Skeletal muscle tissue (tissue), 4 donors: ENCODE data around the gene EFCAB12. TPM values are rescaled to one million over a fixed set of nuclear protein-coding genes. Genes with fewer than 3 reads are reported as not detected.
"Not testable (repeated sequence)": the region's sequence is repeated elsewhere in the genome, so short reads cannot be mapped to it uniquely, and the experiment has no call there.

Experiments
- H3K27ac ChIP-seq: one replicate; pipeline ENCODE4 v1.7.0; 2013; ENCODE audit warnings: mild to moderate bottlenecking, low read depth, low read length, inconsistent platforms
- H3K27me3 ChIP-seq, 3 donors: one replicate each; pipeline ENCODE4 v1.7.0; 2013; ENCODE audit warnings: low read length in 3 of 3; ENCODE audit not compliant: control insufficient read depth in 3 of 3, insufficient read depth in 3 of 3
- H3K36me3 ChIP-seq, 3 donors: one replicate each; pipeline ENCODE4 v1.7.0; 2013; ENCODE audit warnings: low read length in 3 of 3; ENCODE audit not compliant: control insufficient read depth in 3 of 3, insufficient read depth in 3 of 3
- H3K4me1 ChIP-seq, 3 donors: one replicate each; pipeline ENCODE4 v1.7.0; 2013; ENCODE audit warnings: low read length in 3 of 3, mild to moderate bottlenecking in 3 of 3; ENCODE audit not compliant: control insufficient read depth in 3 of 3, insufficient read depth in 3 of 3
- H3K4me3 ChIP-seq, 3 donors: one replicate each; pipeline ENCODE4 v1.7.0; 2013; ENCODE audit warnings: low read length in 3 of 3
- H3K9ac ChIP-seq, 3 donors: one replicate each; pipeline ENCODE4 v1.7.0; 2013; ENCODE audit warnings: low read length in 3 of 3, mild to moderate bottlenecking in 3 of 3, moderate library complexity in 2 of 3, low read depth in 1 of 3
- H3K9me3 ChIP-seq, 3 donors: one replicate each; pipeline ENCODE4 v1.7.0; 2013; ENCODE audit warnings: low read length in 3 of 3; ENCODE audit not compliant: control insufficient read depth in 3 of 3
- total RNA-seq: library from RNA; depleted of rRNA; stranded (reverse); fragments of >200 nt; gene quantifications from one replicate; pipeline ENCODE4 v1.2.3, GENCODE V29; 2014
- donor health status: Osteomylitis.

Gene EFCAB12
- total RNA-seq, 1 donor from 2014 or later: not detected

DNA sequence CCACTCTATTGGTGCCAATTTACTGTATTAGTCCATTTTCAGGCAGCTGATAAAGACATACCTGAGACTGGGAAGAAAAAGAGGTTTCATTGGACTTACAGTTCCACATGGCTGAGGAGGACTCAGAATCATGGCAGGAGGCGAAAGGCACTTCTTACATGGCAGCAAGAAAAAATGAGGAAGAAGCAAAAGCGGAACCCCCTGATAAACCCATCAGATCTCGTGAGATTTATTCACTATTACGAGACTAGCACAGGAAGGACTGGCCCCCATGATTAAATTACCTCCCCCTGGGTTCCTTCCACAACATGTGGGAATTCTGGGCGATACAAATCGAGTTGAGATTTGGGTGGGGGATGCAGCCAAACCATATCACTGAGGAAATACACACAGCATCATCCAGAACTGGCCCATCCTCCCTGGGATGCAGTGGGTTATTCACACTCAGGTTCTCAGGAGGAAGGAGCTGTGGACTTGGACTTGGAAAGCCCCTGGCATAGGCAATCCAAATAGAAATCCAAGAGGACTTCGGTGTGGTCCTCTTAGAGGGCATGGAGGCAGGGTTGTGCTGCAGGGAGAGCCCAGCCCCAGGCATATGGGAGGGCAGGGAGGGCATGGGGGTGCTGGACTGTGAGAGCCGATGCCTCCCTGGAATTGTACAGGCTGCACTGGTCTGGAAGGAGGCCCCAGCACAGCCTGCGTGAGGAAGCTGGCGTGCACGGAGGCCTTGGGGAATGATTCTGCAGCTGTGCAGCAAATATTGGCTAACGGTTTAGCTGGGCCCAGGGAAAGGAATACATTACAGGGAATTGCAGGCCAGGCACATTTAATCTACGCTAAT lies 62.9 kb downstream of the EFCAB12 start:
- H3K27ac ChIP-seq: no peak overlapping the region

DNA sequence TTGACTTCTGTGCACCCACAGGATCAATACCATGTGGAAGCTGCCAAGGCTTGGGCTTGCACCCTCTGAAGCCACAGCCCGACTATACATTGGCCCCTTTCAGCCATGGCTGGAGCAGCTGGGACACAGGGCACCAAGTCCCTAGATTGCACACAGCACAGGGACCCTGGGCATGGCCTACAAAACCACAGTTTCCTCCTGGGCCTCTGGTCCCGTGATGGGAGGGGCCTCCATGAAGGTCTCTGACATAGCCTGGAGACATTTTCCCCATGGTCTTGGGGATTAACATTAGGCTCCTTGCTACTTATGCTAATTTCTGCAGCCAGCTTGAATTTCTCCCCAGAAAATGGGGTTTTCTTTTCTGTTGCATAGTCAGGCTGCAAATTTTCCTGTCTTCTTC lies 63.6 kb downstream of the EFCAB12 start:
- Histone ChIP-seq H3K27me3 (peaks cover 7 to 18% (median 10%) of the 10 kb centered on the region in 3 donors), H3K4me1 (peaks cover 0 to 18% (median 7%) of the 10 kb centered on the region in 3 donors)
- not testable (repeated sequence) for H3K9ac ChIP-seq, H3K27ac ChIP-seq, H3K4me3 ChIP-seq, H3K36me3 ChIP-seq, H3K9me3 ChIP-seq

More for the DNA sequence above, 62.9 kb downstream of the EFCAB12 start:
- Histone ChIP-seq H3K27me3 (peaks cover 9 to 16% (median 11%) of the 10 kb centered on the region in 3 donors), H3K4me1 (peaks cover 0 to 18% (median 7%) of the 10 kb centered on the region in 3 donors), H3K36me3 (no peaks in the 10 kb centered on the region), H3K9me3 (no peaks in the 10 kb centered on the region), H3K4me3 (no peak overlapping the region), H3K9ac (no peak overlapping the region)

DNA sequence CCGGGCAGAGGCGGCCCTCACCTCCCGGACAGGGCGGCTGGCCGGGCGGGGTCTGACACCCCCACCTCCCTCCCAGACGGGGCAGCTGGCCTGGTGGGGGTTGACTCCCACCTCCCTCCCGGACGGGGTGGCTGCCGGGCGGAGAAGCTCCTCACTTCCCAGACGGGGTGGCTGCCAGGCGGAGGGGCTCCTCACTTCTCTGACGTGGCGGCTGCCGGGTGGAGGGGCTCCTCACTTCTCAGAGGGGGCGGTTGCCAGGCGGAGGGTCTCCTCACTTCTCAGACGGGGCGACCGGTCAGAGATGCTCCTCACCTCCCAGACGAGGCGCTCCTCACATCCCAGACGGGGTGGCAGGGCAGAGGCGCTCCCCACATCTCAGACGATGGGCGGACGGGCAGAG lies 65.1 kb downstream of the EFCAB12 start:
- not testable (repeated sequence) for H3K36me3 ChIP-seq, H3K27ac ChIP-seq, H3K9ac ChIP-seq, H3K4me3 ChIP-seq, H3K9me3 ChIP-seq
- Histone ChIP-seq H3K4me1 (peaks cover 0 to 18% (median 7%) of the 10 kb centered on the region in 3 donors), H3K27me3 (peaks cover 4 to 18% (median 10%) of the 10 kb centered on the region in 3 donors)

DNA sequence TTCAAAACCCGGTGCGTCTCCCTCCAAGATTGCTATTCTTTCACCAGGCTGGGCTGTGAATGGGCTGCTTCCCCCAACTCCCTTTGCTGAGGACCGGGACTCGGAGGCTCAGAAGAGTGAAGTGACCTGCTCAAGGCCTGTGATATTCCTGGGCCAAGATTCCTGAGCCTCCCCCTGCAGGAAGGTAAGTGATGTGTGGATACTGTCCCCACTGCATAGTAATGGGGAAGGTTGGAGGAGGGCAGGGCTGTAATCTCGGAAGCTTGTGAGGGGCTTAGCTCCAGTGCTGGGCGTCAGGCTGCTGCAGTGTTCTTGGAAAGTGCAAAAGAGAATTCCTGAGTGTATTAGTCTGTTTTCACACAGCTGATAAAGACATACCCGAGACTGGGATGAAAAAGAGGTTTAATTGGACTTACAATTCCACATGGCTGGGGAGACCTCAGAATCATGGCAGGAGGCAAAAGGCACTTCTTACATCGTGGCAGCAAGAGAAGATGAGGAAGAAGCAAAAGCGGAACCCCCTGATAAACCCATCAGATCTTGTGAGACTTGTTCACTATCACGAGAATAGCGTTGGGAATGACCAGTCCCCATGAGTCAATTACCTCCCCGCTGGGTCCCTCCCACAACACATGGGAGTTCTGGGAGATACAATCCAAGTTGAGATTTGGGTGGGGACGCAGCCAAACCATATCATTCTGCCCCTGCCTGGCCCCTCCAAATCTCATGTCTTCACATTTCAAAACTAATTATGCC lies 67.6 kb downstream of the EFCAB12 start:
- Histone ChIP-seq H3K9ac (no peak overlapping the region), H3K4me3 (no peak overlapping the region), H3K9me3 (no peaks in the 10 kb centered on the region)

DNA sequence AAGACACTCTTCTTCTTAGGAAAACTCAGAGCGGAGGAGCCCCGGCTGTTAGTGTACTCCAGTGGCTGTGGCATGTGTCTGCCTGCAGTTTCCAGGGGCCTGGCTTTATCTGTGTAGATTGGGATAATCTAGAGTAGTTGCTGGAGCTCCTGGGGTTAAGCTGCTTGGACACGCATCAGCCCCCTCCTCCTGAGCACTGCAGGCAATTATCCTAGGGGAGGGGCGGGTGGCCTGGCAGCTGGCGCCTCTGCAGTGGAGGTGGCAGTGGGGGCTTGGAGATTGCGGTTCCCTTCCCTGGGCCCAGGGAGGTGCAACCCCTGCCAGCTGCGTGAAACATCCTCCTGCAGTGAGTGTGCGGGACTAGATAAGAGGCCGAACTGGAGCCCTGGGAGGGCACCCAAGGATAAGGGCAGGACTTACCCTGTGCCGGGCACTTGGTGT lies 68.2 kb downstream of the EFCAB12 start:
- H3K4me1 ChIP-seq: peaks cover 0 to 4% (median 0%) of the 10 kb centered on the region in 3 donors
- no peaks in the 10 kb centered on the region for H3K9me3 ChIP-seq
- peaks cover 0 to 9% (median 3%) of the 10 kb centered on the region in 3 donors for H3K27me3 ChIP-seq
- H3K4me3 ChIP-seq: no peak overlapping the region
- H3K27ac ChIP-seq: no peak overlapping the region
- H3K9ac ChIP-seq: no peak overlapping the region
- no peaks in the 10 kb centered on the region for H3K36me3 ChIP-seq

More for the DNA sequence above, 67.6 kb downstream of the EFCAB12 start:
- H3K27ac ChIP-seq: no peak overlapping the region
- peaks cover 0 to 9% (median 0%) of the 10 kb centered on the region in 3 donors for H3K4me1 ChIP-seq
- H3K27me3 ChIP-seq: peaks cover 0 to 9% (median 3%) of the 10 kb centered on the region in 3 donors
- H3K36me3 ChIP-seq: no peaks in the 10 kb centered on the region

DNA sequence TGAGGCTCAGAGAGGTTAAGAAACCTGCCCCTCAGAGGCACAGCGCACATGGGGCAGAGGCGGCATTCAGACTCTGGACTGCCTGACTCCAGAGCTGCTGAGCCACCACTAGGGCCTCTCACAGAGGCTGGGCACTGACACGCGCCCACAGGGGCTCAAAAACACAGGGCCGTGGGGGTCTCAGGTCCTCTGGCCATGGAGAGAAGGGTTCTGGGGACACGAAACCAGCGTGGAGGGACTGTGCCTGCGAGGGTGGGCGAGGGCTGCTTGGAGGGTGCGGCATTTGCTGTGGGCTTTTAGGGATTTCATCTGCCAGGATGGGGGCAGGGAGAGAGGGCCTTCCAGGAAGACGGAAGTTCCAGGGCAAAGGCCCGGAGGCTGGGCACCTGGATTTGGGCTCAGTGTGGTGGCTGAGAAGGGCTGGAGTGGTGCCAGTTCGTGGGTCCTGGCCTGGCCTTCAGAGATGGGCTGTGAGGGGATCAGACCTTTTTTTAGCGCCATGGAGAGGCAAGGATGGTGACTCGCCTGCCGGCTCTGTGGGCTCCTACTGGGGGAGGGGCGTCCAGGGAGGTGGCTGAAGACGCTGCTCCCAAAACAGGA lies 69.6 kb downstream of the EFCAB12 start:
- Histone ChIP-seq H3K4me3 (no peak overlapping the region), H3K36me3 (no peaks in the 10 kb centered on the region), H3K9ac (no peak overlapping the region), H3K9me3 (no peaks in the 10 kb centered on the region), H3K4me1 (peaks cover 0 to 4% (median 0%) of the 10 kb centered on the region in 3 donors), H3K27ac (no peak overlapping the region), H3K27me3 (peaks cover 0 to 9% (median 3%) of the 10 kb centered on the region in 3 donors)

DNA sequence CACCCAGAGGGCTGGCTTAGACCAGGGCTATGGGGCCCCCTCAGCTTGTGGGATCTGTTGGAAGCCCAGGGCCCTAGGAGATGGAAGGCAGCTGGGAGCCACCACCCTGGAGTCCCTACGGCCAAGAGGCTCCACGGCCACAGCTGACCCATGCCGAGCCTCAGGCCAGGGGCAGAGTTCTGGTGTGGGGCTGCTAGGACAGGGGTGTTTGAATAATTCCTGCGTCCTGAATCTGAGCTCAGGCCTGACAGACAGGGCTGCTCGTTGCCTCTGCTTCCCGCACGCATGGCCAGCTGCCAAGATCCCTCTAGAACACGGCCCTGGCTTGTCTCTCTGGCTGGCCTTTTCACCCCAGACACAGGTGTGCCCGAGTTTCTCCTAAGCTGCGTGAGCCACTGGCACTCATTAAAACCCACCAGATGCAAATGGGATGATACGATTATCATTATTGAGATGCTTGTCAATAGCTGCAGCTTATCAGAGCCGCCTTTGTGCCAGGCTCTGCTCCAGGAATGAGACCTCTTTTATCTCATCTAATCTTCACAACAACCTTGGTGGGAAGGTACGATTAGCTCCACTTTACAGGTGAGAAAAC lies 70.2 kb downstream of the EFCAB12 start:
- Histone ChIP-seq H3K27ac (no peak overlapping the region), H3K27me3 (peaks cover 0 to 9% (median 3%) of the 10 kb centered on the region in 3 donors), H3K9ac (peak overlapping the region in 1 of 3 donors; percentile 25), H3K9me3 (no peaks in the 10 kb centered on the region), H3K4me1 (peaks cover 0 to 7% (median 0%) of the 10 kb centered on the region in 3 donors), H3K4me3 (no peak overlapping the region), H3K36me3 (no peaks in the 10 kb centered on the region)

DNA sequence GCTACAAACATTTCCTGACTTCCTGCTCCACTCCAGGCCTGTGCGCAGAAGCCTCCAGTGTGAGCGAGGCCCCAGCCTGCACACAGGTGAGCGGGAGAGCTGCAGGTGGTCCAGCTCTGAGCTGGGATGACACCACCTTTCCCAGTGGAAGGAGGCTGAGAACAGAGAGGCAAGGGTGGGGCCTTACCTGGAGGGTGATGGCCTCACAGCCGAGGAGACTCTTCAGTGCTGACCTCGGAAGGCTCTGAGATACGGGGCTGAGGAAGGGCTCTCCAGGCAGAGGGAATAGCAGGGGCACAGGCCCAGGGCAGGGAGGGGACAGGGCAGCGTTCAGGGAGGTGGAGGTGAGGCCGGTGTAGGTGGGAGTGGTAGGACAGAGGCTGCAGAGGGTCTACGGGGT lies 70.8 kb downstream of the EFCAB12 start:
- Histone ChIP-seq H3K27me3 (peaks cover 0 to 9% (median 3%) of the 10 kb centered on the region in 3 donors), H3K9me3 (no peaks in the 10 kb centered on the region), H3K27ac (no peak overlapping the region), H3K9ac (peak overlapping the region in 1 of 3 donors; percentile 25), H3K4me3 (no peak overlapping the region), H3K4me1 (peaks cover 0 to 7% (median 0%) of the 10 kb centered on the region in 3 donors), H3K36me3 (no peaks in the 10 kb centered on the region)

DNA sequence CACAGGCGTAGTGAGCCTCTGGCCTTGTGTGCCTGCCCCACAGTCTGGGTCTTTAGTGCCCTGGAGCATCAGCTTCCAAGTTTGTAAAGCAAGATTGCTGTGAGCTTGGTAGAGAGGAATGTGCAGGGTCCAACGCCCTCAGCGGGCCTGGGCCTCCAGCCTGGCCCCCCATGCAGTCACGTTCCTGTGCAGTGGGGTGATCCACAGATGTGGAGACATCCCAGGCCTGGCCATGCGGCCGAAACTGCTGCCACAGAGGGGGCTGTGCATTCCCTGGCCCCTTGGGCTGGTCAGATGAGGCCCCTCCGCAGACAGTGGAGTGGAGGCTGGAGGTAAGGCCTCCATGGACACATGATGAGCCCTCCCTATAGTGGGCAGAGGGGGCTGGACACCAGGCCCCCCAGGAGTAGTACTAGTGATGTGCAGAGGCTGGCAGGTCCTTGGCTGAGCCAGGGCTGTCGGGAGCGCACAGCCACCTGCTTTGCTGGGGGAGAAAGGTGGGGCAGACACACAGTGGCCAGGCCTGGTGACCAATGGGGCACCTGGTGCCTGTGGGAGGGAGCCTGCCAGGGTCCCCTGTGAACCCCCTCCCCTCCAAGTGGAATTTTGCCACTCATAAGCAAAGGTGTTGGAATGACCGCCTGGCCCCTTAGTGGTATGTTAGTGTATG lies 71.5 kb downstream of the EFCAB12 start:
- no peak overlapping the region for H3K9ac ChIP-seq

More for the DNA sequence above, 71.5 kb downstream of the EFCAB12 start:
- Histone ChIP-seq H3K9me3 (no peaks in the 10 kb centered on the region), H3K36me3 (no peaks in the 10 kb centered on the region), H3K4me1 (peaks cover 0 to 7% (median 0%) of the 10 kb centered on the region in 3 donors), H3K27ac (no peak overlapping the region), H3K27me3 (peaks cover 0 to 9% (median 3%) of the 10 kb centered on the region in 3 donors), H3K4me3 (no peak overlapping the region)
